HEK293T (cell line): ENCODE measurements around the gene TEAD1.

Experiments used
- ELF4 ChIP-seq: fragments of 450-650 bp; IDR thresholded peaks from 2 replicates; pipeline ENCODE4 v1.6.1; 2017; ENCODE audit warnings: antibody characterized with exemption
- HDGF ChIP-seq: fragments of 450-650 bp; IDR thresholded peaks from 2 replicates; pipeline ENCODE4 v1.6.1; 2017; ENCODE audit warnings: antibody characterized with exemption, borderline replicate concordance
- TARDBP ChIP-seq: fragments of 450-650 bp; IDR thresholded peaks from 2 replicates; pipeline ENCODE4 v1.6.1; 2016

- TF ChIP-seq TARDBP, result no peak
- no peak for TF ChIP-seq ELF4
- TF ChIP-seq HDGF, result no peak
Measured at GRCh38 chr11:12867531-12867930, 193.3 kb downstream of the TEAD1 start.
